HS-27A (cell line): ENCODE data around the gene LRR1.
"Not testable (repeated sequence)": the region's sequence is repeated elsewhere in the genome, so short reads cannot be mapped to it uniquely, and the experiment has no call there.

ENCODE experiments used
- DNase-seq: peaks from one replicate; pipeline ENCODE4 v3.0.0-alpha.2; 2012; ENCODE audit warnings: low read depth, missing footprints

Gene LRR1, protein sequence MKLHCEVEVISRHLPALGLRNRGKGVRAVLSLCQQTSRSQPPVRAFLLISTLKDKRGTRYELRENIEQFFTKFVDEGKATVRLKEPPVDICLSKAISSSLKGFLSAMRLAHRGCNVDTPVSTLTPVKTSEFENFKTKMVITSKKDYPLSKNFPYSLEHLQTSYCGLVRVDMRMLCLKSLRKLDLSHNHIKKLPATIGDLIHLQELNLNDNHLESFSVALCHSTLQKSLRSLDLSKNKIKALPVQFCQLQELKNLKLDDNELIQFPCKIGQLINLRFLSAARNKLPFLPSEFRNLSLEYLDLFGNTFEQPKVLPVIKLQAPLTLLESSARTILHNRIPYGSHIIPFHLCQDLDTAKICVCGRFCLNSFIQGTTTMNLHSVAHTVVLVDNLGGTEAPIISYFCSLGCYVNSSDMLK

DNA sequence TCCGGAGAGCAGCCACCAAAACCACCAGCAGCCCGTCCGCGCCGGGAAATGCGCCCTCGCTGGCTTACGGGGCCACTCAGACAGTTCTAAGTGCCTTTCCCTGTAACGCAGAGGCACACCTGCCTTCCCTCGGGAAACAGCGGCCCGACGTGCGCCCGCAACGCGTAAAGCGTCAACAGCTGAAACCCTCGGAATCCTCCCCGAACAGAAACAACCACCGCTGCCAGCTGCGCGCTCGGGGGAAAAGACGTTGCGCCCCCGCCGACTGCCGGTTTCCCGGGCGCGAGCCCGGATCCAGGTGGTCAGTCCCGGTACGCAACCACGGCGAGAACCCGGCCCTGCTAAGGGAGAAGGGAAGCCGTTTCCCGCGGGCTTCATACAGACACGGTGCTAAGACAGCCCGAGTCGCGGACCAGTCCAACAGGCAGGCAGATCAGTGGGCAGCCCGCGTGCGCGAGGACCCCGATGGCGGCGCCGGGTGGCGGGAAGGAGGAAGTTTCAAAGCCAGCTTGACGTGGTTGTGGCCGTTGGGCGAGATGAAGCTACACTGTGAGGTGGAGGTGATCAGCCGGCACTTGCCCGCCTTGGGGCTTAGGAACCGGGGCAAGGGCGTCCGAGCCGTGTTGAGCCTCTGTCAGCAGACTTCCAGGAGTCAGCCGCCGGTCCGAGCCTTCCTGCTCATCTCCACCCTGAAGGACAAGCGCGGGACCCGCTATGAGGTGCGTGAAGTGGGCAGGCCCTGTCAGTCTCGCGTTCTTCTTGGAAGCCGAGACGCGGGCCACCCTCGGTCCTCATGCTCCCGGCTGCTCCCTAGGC is at the start of gene LRR1:
Gene LRR1 (plus strand): TSS at position 456 of the 816 bp plus-strand sequence. CDS start 81 bp downstream, at position 537.
- DNase-seq = peak; percentile 73

DNA sequence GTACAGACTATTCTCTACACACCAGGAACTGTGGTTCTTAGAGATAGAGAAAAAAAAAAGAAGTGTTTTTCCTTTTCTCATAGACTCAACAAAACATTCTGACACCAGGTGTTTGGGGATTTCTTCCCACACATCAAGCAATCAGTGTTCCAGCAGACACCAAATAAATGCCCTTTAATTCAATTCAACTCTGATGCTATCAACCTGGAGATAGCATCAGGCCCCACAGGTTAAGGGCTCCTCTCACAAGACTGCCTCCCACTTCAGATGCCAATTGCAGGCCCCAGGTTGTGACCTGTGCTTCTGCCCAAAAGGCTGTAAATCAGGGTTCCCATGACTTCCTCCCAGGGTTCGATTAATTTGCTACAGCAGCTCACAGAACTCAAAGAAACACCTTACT is 49.3 kb upstream of the LRR1 start:
- DNase-seq = no peak

DNA sequence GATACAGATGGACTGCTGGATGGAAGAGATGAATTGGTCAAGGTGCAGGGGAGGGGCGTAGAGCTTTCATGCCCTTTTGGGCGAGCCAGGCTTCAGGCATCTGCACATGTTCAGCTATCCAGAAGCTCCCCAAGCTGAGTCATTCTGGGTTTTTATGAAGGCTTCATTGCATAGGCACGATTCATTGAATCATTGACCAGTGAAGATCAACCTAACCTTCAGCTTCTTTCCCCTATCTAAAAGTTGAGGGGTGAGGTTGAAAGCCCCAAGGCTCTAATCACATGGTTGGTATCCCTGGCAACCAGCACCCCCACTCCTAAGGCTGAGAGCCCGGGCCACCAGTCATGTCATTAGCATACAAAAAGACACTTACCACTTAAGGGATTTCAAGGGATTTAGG is 48.9 kb upstream of the LRR1 start:
- no peak for DNase-seq

DNA sequence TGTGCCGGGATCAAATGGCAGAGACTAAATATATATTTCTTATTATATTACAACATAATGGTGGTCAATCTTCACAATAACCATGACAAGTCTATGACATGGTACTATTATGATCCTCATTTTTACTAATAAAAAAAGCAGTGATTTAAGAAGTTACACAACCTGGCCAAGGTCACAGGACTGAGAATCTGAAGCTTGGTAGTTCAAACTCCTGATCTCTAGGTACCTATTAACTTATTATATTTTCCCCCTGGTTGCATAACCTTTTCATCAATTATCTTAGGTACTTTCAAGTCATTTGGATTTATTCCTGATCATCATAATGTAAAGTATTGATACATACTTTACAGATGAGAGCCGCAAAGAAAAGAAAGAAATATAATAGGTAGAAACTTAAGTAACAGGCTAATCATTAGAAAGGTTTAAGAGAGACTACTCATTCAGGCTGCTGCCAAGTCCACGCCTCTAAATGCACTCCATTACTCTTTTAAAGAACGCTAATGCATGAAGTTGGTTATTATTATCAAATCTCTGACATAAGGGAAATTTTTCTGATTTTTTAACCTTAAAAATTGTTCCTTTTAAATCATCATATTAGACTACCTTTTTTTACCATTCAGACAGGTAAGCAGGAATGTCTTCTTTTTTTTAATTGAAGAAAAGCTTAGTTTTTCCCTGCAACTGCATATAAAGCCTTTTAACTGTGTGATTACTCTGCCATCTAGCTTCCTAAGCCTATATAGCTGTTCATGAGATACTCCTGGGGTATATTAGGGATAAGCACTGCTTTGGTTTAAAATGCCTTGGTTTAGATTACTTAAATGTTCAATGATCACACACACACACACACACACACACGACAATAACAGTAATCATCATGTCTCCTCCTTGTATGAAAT is 48.2 kb upstream of the LRR1 start:
- DNase-seq = no peak

DNA sequence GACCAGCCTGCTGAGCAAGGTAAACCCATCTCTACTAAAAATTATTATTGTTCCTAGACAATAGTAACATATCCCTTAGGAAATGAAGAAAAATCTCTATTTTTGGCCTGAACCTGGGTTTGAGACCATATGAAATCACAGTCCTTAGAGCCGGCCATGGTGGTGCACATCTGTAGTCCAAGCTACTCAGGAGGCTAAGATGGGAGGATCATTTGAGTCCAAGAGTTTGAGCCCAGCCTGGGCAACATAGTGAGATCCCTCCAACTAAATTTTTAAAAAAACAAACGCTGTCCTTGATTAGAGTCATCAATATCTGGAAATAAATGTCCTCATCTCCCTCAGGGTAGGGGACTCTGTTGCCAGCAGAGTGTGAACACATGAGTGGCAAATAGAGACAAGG is 47.2 kb upstream of the LRR1 start:
- DNase-seq = no peak

DNA sequence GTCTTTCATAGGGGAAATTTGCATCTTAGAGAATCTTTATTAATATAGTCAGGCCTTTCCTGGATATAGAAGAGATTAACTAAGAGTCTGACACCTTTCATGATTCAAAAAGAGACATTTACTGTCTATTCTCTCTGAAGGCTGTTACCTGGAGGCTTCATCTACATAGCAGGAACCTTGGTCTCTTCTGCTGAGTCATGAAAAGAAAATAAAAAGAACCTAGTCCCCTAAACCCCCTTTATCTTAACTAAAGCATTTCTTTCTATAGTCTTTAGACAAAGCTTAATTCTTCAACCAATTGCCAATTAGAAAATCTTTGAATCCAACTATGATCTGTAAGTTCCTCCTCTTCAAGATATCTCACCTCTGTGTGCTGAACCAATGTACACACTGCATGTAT is 45.6 kb upstream of the LRR1 start:
- DNase-seq = no peak

DNA sequence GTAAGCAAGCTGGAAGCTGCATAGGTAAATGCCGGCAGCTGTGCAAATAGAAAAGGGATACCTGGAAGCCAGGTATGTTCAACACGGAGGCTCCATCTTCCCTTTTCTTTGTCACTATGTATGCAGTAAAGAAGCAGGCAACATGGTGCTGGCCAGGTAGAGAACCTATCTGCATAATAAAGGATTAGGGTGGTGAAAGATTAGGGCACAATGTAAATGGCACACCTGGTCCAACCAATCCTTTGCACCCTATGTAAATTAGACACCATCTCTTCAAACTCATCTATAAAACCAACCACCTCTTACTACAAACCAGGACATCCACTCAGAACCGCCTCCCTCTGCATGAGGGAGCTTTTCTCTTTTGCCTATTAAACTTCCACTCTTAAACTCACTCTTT is 44.8 kb upstream of the LRR1 start:
- no peak for DNase-seq

DNA sequence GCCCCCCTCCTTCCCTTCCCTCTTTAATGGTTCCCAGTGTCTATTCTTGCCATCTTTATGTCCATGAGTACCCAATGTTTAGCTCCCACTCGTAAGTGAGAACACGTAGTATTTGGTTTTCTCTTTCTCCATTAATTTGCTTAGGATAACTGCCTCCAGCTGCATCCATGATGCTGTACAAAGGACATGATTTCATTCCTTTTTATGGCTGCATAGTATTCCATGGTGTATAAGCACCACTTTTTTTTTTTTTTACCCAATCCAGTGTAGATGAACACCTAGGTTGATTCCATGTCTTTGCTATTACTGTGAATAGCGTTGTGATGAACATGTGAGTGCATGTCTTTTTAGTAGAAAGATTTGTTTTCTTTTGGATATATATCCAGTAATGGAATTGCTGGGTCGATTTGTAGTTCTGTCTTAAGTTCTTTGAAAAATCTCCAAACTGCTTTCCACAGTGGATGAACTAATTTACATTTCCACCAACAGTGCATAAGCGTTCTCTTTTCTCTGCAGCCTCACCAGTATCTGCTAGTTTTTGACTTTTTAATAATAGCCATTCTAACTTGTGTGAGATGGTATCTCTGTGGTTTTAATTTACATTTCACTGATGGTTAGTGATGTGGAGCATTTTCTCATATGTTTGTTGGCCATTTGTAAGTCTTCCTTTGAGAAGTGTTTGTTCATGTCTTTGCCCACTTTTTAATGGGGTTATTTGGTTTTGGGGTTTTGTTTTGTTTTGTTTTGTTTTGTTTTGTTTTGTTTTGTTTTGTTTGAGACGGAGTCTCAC is 38.6 kb upstream of the LRR1 start:
- DNase-seq = no peak

DNA sequence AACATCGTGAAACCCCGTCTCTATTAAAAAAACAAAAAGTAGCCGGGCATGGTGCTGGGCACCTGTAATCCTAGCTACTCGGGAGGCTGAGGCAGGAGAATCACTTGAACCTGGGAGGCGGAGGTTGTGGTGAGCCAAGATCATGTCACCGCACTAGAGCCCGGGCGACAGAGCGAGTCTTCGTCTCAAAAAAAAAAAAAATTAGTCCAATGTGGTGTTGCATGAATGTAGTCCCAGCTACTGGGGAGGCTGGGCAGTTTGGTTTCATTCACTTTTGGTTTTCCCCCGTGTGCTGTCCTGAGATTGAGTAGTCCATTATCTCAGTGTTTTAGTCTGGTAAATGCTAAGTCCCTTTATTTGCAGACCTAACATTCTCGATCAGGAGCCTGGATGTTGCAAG is 32.0 kb upstream of the LRR1 start:
- DNase-seq = no peak

DNA sequence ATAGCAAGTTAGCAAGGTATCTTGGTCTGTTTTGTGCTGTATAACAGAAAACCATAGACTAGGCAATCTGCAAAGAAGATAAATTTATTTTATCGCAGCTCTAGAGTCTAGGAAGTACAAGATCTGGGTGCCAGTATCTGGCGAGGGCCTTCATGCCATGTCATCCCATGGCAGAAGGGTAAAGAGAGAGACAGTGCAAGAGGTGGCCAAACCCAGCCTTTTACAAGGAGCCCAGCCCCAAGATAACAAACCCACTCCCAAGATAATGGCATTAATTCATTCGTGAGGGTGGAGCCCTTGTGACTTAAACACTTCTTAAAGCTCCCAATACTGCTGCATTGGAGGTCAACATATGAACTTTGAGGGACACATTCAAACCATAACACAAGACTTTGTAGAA is 29.5 kb upstream of the LRR1 start:
- DNase-seq = no peak

DNA sequence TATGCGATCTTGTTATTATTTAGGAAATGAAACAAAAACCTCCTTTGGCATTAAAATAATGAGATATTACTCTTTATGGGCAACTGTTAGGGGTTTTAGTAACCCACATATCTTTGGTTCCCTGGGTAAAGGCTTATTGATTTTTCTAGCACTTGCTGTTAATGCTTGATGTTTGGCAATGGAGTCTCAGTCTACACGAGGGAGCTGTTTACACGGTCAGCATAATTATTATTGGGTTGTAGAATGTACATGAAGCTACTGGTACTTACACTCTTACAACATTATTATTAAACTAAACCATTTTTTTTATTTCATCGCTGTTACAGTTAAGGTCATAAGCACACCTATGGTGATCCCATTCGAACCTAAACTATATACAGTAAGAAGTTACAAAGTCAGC is 24.7 kb upstream of the LRR1 start:
- no peak for DNase-seq

DNA sequence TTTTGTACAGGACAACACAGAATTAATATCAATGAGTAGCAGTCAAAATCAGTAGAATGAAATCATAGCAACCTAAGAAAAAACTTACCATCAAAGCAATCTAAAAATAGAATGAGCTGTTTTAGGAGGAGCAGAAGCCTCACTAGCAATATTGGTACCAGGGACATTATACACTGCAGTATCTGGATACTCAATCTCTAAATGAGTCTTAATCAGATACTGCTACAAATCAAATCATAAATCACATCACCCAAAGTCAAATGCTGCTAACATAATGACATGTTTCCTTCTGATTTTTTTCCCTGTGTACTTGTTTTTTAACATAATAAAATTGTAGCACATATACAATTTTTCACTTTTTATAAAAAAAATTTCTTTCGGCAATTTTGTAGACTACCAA is 20.6 kb upstream of the LRR1 start:
- DNase-seq = no peak

DNA sequence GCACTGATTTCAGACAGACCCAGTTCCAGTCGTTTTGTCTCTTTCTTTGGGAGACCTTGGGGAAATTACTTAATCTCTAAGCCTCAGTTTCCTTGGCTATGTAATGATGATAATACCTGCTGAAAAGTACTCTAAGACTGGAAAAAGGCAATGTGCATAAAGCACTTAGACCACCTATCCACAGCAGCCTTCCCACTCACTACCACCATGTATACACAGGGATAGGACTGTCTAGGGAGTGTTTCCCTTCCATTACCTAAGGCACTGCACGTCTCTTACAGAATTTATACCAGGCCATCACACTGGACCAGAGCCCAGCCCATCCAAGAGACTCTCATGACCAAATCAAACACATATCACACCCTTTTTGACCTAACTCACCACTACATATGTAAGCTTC is 18.9 kb upstream of the LRR1 start:
- no peak for DNase-seq

DNA sequence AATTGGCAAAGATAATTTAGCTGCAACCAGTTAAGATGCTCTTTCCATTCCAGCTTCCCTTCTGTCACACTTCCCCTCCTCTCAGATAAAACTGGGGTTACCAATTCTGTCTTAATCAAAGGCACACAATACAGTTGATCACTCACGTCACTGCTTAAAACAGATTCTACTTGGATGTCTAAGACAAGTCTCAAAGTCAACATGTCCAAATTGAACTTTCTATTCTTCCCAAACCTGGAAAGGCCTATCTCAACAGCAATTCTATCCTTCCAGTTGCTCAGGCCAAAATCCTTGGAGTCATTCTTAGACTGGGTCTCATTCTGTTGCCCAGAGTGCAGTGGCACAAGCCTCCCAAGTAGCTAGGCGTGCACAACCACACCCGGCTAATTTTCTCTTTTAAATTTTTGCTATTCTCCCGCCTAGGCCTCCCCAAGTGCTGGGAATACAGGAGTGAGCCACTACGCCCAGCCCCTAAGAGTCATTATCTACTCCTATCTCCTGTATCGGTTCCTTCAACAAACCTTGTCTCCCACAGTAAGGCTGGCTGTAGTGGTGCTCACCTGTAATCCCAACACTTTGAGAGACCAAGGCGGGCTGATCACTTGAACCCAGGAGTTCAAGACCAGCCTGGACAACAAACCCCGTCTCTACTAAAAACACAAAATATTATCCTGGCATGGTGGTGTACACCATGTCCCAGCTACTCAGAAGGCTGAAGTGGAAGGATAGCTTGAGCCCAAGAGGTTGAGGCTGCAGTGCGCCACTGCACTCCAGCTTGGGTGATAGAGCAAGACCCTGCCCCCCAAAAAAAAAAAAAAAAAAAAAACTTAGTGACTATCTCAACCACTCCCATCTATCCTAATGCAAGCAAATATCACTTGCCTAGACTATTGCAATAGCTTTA is 17.3 kb upstream of the LRR1 start:
- no peak for DNase-seq

DNA sequence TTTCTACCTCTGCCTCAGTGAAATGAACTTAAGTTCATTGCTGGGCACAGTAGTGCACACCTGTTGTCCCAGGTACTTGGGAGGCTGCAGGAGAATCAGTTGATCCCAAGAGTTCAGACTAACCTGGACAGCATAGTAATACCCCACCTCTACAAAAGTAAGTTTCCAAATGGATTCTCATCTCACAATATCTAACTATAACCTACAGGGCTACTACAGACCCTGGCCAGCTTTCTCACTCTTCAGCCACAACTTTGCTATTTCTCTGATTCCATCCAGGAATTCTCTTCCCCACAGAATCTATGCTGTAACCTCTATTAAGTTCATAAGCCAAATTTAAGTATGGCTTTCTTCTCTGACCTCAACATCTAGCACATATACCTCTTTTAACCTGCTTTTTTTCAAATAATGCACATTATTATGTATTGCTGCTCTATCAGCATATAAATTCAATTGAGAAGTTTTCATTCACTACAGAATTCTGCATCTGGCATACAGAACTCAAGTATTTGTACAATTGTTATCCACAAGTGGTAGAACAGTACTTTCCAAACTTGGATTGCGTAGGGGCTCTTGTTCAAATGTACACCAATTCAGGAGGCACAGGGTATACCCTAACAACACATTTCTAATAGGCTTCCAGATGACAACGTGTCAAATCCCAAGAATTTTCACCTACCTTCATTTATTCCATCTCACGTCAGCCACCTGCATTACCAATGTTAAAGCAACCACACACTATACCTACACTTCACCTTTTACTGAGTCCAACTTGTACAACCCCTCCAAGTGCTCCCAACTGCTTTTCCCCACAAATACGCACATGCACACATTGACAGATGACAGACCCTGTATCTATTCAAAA is 16.4 kb upstream of the LRR1 start:
- no peak for DNase-seq

DNA sequence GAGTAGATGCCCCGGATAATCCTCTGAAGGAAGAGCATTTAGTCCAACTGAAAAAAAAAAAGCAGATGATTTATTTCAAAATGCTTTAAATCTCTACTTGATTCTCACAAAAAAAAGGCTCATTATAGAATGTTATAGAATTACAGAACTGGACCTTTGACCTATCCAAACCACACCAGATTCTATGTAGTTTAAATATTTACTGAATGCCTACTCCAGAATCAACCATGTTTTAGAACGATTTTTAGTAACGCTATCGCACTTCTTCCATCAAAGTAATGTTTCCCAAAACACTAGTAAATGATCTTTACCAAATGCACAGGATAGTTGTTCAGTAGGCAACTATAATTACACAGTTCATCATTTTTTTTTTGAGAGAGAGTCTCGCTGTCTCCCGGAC is 15.1 kb upstream of the LRR1 start:
- DNase-seq = no peak

DNA sequence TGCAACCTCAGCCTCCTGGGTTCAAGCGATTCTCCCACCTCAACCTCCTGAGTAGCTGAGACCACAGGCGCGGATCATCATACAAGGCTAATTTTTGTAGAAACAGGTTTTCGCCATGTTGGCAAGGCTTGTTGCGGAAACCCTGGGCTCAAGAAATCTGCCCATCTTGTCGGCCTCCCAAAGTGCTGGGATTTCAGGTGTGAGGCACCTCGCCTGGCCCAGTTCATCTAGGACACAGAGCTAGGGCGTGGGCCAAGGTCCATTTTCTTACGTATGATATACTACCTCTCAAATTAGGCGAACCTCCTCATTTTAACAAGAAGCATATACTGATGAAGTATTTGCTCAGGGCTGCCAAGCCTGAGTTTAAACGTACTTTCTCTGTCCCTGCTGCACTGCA is 14.7 kb upstream of the LRR1 start:
- no peak for DNase-seq

DNA sequence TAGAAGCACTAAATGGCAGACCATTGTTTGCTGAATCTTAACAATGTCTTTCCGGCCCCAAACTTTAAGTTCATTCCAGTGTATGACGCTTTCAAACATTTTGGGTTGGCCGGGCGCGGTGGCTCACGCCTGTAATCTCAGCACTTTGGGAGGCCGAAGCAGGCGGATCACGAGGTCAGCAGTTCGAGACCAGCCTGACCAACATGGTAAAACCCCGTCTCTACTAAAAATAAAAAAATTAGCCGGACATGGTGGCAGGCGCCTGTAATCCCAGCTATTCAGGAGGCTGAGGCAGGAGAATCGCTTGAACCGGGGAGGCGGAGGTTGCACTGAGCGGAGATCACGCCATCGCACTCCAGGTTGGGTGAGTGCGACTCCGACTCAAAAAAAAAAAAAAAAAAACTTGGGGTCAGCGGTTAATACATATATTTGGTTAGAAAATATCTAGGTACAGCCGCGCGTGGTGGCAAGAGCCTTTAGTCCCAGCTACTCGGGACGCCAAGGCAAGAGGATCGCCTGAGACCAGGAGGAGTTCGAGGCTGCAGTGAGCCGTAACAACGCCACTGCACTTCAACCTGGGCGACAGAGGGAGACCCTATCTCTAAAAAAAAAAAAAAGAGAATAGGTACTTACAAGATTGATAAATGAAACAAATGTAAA is 13.6 kb upstream of the LRR1 start:
- DNase-seq = not testable (repeated sequence)
